ENCODE data around the gene VCX3A.

Gene VCX3A

GRCh38 chrX:6506444-6506843 is 28.5 kb downstream of the VCX3A start:
- Histone ChIP-seq H3K4me2 (ENCODE audit: low read length) (no peak overlapping the region), H3K4me3 (ENCODE audit: low read length) (no peak overlapping the region), H3K27ac (ENCODE audit: low read length) (no peak overlapping the region), H2AFZ (ENCODE audit: low read depth, low read length) (no peak overlapping the region), H3K27me3 (ENCODE audit: low read depth, low read length) (no peaks in the 10 kb centered on the region), H4K20me1 (ENCODE audit: insufficient read depth, low read length) (no peaks in the 10 kb centered on the region), H3K9me3 (ENCODE audit: insufficient read depth, low read length) (no peaks in the 10 kb centered on the region), H3K36me3 (replicated peaks; ENCODE audit: low read depth, low read length) (no peaks in the 10 kb centered on the region), H3K9ac (ENCODE audit: low read length) (no peak overlapping the region), H3K79me2 (ENCODE audit: low read length) (no peaks in the 10 kb centered on the region), H3K4me1 (ENCODE audit: low read length) (no peaks in the 10 kb centered on the region)
- no peak for TF ChIP-seq EZH2phosphoT487 (IDR thresholded peaks at IDR 0.05; ENCODE audit: low read depth)
- TF ChIP-seq CTCF (IDR thresholded peaks at IDR 0.05; ENCODE audit: low read depth, low read length): no peak

GRCh38 chrX:6505960-6506359 is 29.0 kb downstream of the VCX3A start:
- H3K9me3 ChIP-seq (ENCODE audit: insufficient read depth, low read length): no peaks in the 10 kb centered on the region
- no peak overlapping the region for H2AFZ ChIP-seq (ENCODE audit: low read depth, low read length)
- H3K79me2 ChIP-seq (ENCODE audit: low read length): no peaks in the 10 kb centered on the region
- TF ChIP-seq CTCF (IDR thresholded peaks at IDR 0.05; ENCODE audit: low read depth, low read length) (no peak), EZH2phosphoT487 (IDR thresholded peaks at IDR 0.05; ENCODE audit: low read depth) (no peak)
- H4K20me1 ChIP-seq (ENCODE audit: insufficient read depth, low read length): no peaks in the 10 kb centered on the region
- no peaks in the 10 kb centered on the region for H3K4me1 ChIP-seq (ENCODE audit: low read length)
- H3K27ac ChIP-seq (ENCODE audit: low read length): no peak overlapping the region
- no peak overlapping the region for H3K9ac ChIP-seq (ENCODE audit: low read length)
- no peak overlapping the region for H3K4me2 ChIP-seq (ENCODE audit: low read length)
- no peak overlapping the region for H3K4me3 ChIP-seq (ENCODE audit: low read length)
- no peaks in the 10 kb centered on the region for H3K27me3 ChIP-seq (ENCODE audit: low read depth, low read length)
- H3K36me3 ChIP-seq (replicated peaks; ENCODE audit: low read depth, low read length): no peaks in the 10 kb centered on the region

GRCh38 chrX:6500719-6501118 is 34.2 kb downstream of the VCX3A start:
- no peaks in the 10 kb centered on the region for H3K9me3 ChIP-seq (ENCODE audit: insufficient read depth, low read length)
- no peak overlapping the region for H2AFZ ChIP-seq (ENCODE audit: low read depth, low read length)
- H3K79me2 ChIP-seq (ENCODE audit: low read length): no peaks in the 10 kb centered on the region

GRCh38 chrX:6498324-6498723 is 36.6 kb downstream of the VCX3A start:
- Histone ChIP-seq H3K27ac (ENCODE audit: low read length) (no peak overlapping the region), H3K9me3 (ENCODE audit: insufficient read depth, low read length) (no peaks in the 10 kb centered on the region), H3K36me3 (replicated peaks; ENCODE audit: low read depth, low read length) (no peaks in the 10 kb centered on the region), H3K27me3 (ENCODE audit: low read depth, low read length) (no peaks in the 10 kb centered on the region), H2AFZ (ENCODE audit: low read depth, low read length) (no peak overlapping the region), H4K20me1 (ENCODE audit: insufficient read depth, low read length) (no peaks in the 10 kb centered on the region), H3K4me2 (ENCODE audit: low read length) (no peak overlapping the region), H3K9ac (ENCODE audit: low read length) (no peak overlapping the region), H3K4me1 (ENCODE audit: low read length) (no peaks in the 10 kb centered on the region), H3K4me3 (ENCODE audit: low read length) (no peak overlapping the region), H3K79me2 (ENCODE audit: low read length) (no peaks in the 10 kb centered on the region)
- no peak for TF ChIP-seq EZH2phosphoT487 (IDR thresholded peaks at IDR 0.05; ENCODE audit: low read depth)

More at GRCh38 chrX:6500719-6501118, 34.2 kb downstream of the VCX3A start:
- Histone ChIP-seq H3K4me1 (ENCODE audit: low read length) (no peaks in the 10 kb centered on the region), H4K20me1 (ENCODE audit: insufficient read depth, low read length) (no peaks in the 10 kb centered on the region), H3K4me2 (ENCODE audit: low read length) (no peak overlapping the region), H3K27me3 (ENCODE audit: low read depth, low read length) (no peaks in the 10 kb centered on the region), H3K27ac (ENCODE audit: low read length) (no peak overlapping the region), H3K4me3 (ENCODE audit: low read length) (no peak overlapping the region), H3K36me3 (replicated peaks; ENCODE audit: low read depth, low read length) (no peaks in the 10 kb centered on the region), H3K9ac (ENCODE audit: low read length) (no peak overlapping the region)
- TF ChIP-seq CTCF (IDR thresholded peaks at IDR 0.05; ENCODE audit: low read depth, low read length): no peak
- no peak for TF ChIP-seq EZH2phosphoT487 (IDR thresholded peaks at IDR 0.05; ENCODE audit: low read depth)
